Measurements from ENCODE around the gene LDLRAD2.

- TF ChIP-seq POLR2AphosphoS5 (IDR thresholded peaks at IDR 0.05; ENCODE audit: low read depth, low read length) (no peak), TAF1 (IDR thresholded peaks at IDR 0.05; ENCODE audit: low read depth, low read length) (no peak), POLR2A (IDR thresholded peaks at IDR 0.05; ENCODE audit: low read depth, low read length) (no peak), SPI1 (IDR thresholded peaks at IDR 0.05; ENCODE audit: low read depth, low read length) (no peak), PAX5 (IDR thresholded peaks at IDR 0.05; ENCODE audit: insufficient read depth, low read length, severe bottlenecking) (no peak), POU2F2 (IDR thresholded peaks at IDR 0.05; ENCODE audit: low read depth, low read length) (no peak)
Observed at GRCh38 chr1:21836729-21837128, 24.7 kb downstream of the LDLRAD2 start.

Data from GM12891 (cell line).